Small intestine (tissue), 7 donors: ENCODE measurements around the gene CAMTA1. TPM values are rescaled to one million over a fixed set of nuclear protein-coding genes. Genes with fewer than 3 reads are reported as not detected.

ENCODE experiments used
- DNase-seq, 2 donors: peaks; one replicate each; pipeline versions ENCODE4 v3.0.0 to v3.0.0-alpha.2; 2013
- FAIRE-seq: peaks from 2 replicates; lab custom pipeline; 2012; peaks lifted over from hg19 to GRCh38; lab: Jason Lieb, UNC
- H3K27ac ChIP-seq, 3 donors: one replicate each; pipeline ENCODE4 v1.5.1; 2013; ENCODE audit warnings: low read length in 2 of 3, mild to moderate bottlenecking in 2 of 3, control low read depth in 1 of 3, inconsistent platforms in 1 of 3, low read depth in 1 of 3, moderate library complexity in 1 of 3
- H3K27me3 ChIP-seq, 3 donors: one replicate each; pipeline ENCODE4 v1.6.1; 2013; ENCODE audit warnings: low read length in 3 of 3, inconsistent platforms in 1 of 3; ENCODE audit not compliant: control insufficient read depth in 3 of 3, insufficient read depth in 3 of 3
- H3K36me3 ChIP-seq, 3 donors: one replicate each; pipeline ENCODE4 v1.6.1; 2013; ENCODE audit warnings: low read length in 3 of 3, inconsistent platforms in 1 of 3, low read depth in 1 of 3, mild to moderate bottlenecking in 1 of 3, moderate library complexity in 1 of 3; ENCODE audit not compliant: control insufficient read depth in 3 of 3, insufficient read depth in 2 of 3
- H3K4me1 ChIP-seq, 3 donors: one replicate each; pipeline ENCODE4 v1.6.1; 2013; ENCODE audit warnings: low read length in 2 of 3, inconsistent platforms in 1 of 3, low read depth in 1 of 3, mild to moderate bottlenecking in 1 of 3, moderate library complexity in 1 of 3; ENCODE audit not compliant: control insufficient read depth in 3 of 3, insufficient read depth in 2 of 3
- H3K4me3 ChIP-seq, 3 donors: one replicate each; pipeline ENCODE4 v1.5.1; 2013; ENCODE audit warnings: low read length in 3 of 3, control low read depth in 1 of 3, inconsistent platforms in 1 of 3, low read depth in 1 of 3, mild to moderate bottlenecking in 1 of 3, moderate library complexity in 1 of 3
- H3K9me3 ChIP-seq, 2 donors: one replicate each; pipeline ENCODE4 v1.6.1; 2013; ENCODE audit warnings: low read depth in 1 of 2, low read length in 1 of 2; ENCODE audit not compliant: control insufficient read depth in 2 of 2, insufficient read depth in 1 of 2
- WGBS, 3 donors: extraction: QIAGEN DNeasy Blood & Tissue Kit; methylation state at CpG; one replicate each; pipeline ENCODE4 v1.1.7; 2013; 5-methylcytosine and 5-hydroxymethylcytosine counted together
- polyA plus RNA-seq, 4 donors: library from polyadenylated mRNA; stranded (reverse) in 3 of 4; unstranded in 1 of 4; fragments of 200-250 nt in 3 of 4; fragments of 120-200 nt in 1 of 4; gene quantifications; one replicate each; pipeline versions ENCODE4 v1.2.1 to v1.2.3, GENCODE V29; 2013
- donor health status: healthy with polysubstance abuse.
- donor health status: control.
- donor health status: control.
- donor health status: Bipolar disorder and iron deficiency.
- donor health status: healthy.

The CAMTA1 gene
- polyA plus RNA-seq, 4 donors, result 57.6 to 177 (median 147) TPM

DNA sequence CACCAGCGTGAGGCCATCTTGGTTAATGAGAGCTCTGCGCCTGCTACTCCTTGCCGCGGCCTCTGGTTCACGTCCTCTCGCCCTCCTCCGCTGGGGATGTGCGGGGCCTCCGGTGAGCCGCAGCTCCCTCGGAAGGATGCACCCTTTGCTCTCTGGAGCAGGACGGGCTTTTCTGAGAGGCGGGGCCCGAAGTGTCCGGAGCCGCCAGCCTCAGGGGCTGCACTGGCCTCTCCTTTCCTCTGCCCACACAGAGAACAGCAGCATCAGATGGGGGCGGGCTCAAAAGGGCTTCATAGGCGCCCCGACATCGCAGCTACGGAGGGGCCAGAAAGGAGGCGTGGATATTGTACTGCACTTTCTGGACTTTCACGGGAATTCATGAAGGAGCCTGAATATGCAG is 284.7 kb downstream of the CAMTA1 start:
- peaks cover 0 to 3% (median 2%) of the 10 kb centered on the region in 3 donors for H3K27me3 ChIP-seq
- H3K36me3 ChIP-seq, result no peaks in the 10 kb centered on the region
- H3K9me3 ChIP-seq, result no peaks in the 10 kb centered on the region
- H3K4me3 ChIP-seq, result peak overlapping the region in 1 of 3 donors; percentile 28
- 8 to 10% (median 10%) methylated on average over 23 of the region's 23 CpGs for WGBS, 3 donors
- DNase-seq (no peak), FAIRE-seq (no peak)
- H3K4me1 ChIP-seq, result no peaks in the 10 kb centered on the region
- no peak overlapping the region for H3K27ac ChIP-seq

DNA sequence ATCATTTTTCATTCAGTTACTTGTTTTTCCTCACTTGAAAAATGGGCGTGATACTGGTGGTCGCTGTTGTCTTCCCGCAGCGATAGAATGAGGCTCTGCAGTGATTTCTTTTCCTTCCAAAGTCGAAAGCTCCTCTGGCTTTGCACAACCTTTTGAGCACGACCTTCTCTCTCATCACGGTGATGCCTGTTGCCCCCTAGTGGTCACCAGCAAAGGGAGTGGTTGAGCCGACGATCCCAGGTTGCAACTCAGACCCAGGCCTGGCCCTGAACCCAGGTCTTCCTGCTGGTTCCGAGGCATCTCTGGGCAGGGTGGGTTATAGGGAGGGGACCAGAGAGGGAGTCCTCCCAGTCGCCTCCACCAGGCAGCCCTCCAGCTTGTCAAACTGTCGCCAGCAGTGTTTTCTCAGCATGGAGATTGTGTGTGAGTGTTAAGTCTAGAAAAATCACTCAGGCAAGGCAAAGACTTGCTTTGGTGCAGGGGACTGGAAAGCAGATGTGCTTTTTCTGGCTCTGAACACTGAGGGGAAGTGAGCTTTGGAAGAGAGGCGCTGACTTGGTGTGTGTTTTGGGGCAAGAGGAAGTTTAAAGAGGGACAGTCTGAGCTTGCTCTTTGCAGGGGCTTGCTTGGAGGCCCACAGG is 285.3 kb downstream of the CAMTA1 start:
- no peak for FAIRE-seq

DNA sequence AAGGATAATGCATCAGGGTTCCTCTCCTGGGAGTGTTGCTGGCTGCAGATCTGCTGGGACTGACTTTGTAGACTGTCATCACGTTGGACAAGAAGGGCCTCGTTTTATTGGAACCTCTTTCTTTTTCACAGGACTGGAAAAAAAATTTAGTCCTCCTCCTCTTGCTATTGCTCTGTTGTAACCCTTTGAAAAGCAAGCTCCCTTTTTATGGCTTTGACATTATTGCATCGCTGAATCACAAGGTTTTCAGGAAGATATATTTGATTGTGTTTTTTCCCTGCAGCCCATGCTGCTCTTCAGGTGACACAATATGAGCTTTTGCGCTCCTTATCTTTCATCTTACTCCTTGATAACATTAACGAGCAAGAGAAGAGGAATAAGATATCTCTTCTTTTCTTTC is 290.9 kb downstream of the CAMTA1 start:
- Histone ChIP-seq H3K27me3 (no peaks in the 10 kb centered on the region), H3K27ac (no peak overlapping the region), H3K36me3 (no peaks in the 10 kb centered on the region), H3K4me3 (no peak overlapping the region), H3K9me3 (peaks cover 0 to 19% of the 10 kb centered on the region in 2 donors), H3K4me1 (no peaks in the 10 kb centered on the region)
- WGBS, 3 donors, result 67 to 70% (median 69%) methylated on average over 5 of the region's 5 CpGs
- DNase-seq (no peak), FAIRE-seq (no peak)

More for the DNA sequence above, 285.3 kb downstream of the CAMTA1 start:
- Histone ChIP-seq H3K36me3 (no peaks in the 10 kb centered on the region), H3K9me3 (no peaks in the 10 kb centered on the region), H3K4me3 (peak overlapping the region in 1 of 3 donors; percentile 28), H3K27ac (no peak overlapping the region), H3K27me3 (peaks cover 0 to 3% (median 2%) of the 10 kb centered on the region in 3 donors), H3K4me1 (no peaks in the 10 kb centered on the region)
- WGBS, 3 donors, result 4 to 9% (median 8%) methylated on average over 13 of the region's 13 CpGs
- DNase-seq, result peak; percentile 74

GRCh38 chr1:7076572-7076971 is 291.3 kb downstream of the CAMTA1 start:
- H3K27ac ChIP-seq, result no peak overlapping the region
- H3K27me3 ChIP-seq, result no peaks in the 10 kb centered on the region
- FAIRE-seq (no peak), DNase-seq (no peak)
- H3K4me3 ChIP-seq, result no peak overlapping the region
- H3K4me1 ChIP-seq, result no peaks in the 10 kb centered on the region
- peaks cover 0 to 19% of the 10 kb centered on the region in 2 donors for H3K9me3 ChIP-seq
- WGBS, 3 donors, result 63 to 68% (median 67%) methylated on average over 4 of the region's 4 CpGs
- no peaks in the 10 kb centered on the region for H3K36me3 ChIP-seq

GRCh38 chr1:7077136-7077535 is 291.9 kb downstream of the CAMTA1 start:
- 49 to 53% (median 50%) methylated on average over 4 of the region's 4 CpGs for WGBS, 3 donors
- H3K27me3 ChIP-seq, result no peaks in the 10 kb centered on the region
- no peaks in the 10 kb centered on the region for H3K36me3 ChIP-seq
- no peaks in the 10 kb centered on the region for H3K4me1 ChIP-seq
- peaks cover 0 to 19% of the 10 kb centered on the region in 2 donors for H3K9me3 ChIP-seq
- no peak overlapping the region for H3K4me3 ChIP-seq
- H3K27ac ChIP-seq, result no peak overlapping the region
- FAIRE-seq (no peak), DNase-seq (no peak)

- WGBS, 3 donors, result 73 to 84% (median 81%) methylated on average over 3 of the region's 3 CpGs
- no peaks in the 10 kb centered on the region for H3K36me3 ChIP-seq
- FAIRE-seq, result no peak
These were observed 292.7 kb downstream of the CAMTA1 start for GRCh38 chr1:7077970-7078369.

DNA sequence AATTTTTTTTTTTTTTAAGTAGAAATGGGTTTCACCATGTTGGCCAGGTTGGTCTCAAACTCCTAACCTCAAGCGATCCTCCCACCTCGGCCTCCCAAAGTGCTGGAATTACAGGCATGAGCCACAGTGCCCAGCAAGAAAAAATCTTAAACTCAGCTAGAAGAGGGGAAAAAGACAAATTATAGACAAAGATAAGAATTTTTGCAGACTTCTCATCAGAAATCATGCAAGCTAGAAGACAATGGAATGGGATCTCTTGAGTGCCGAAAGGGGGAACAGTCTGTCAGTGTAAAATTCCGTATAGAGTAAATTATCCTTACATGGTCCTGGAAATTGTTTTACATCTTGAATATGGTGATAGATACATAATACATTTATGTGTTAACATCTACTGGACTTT is 294.4 kb downstream of the CAMTA1 start:
- DNase-seq, result no peak
- H3K4me1 ChIP-seq, result no peaks in the 10 kb centered on the region
- no peaks in the 10 kb centered on the region for H3K36me3 ChIP-seq
- H3K4me3 ChIP-seq, result no peak overlapping the region
- 91 to 93% (median 91%) methylated on average over 4 of the region's 4 CpGs for WGBS, 3 donors
- FAIRE-seq, result no peak
- no peaks in the 10 kb centered on the region for H3K27me3 ChIP-seq
- no peak overlapping the region for H3K27ac ChIP-seq
- H3K9me3 ChIP-seq, result peaks cover 0 to 19% of the 10 kb centered on the region in 2 donors

More at GRCh38 chr1:7077970-7078369, 292.7 kb downstream of the CAMTA1 start:
- no peaks in the 10 kb centered on the region for H3K27me3 ChIP-seq
- DNase-seq, result no peak
- H3K9me3 ChIP-seq, result peaks cover 0 to 19% of the 10 kb centered on the region in 2 donors
- H3K4me1 ChIP-seq, result no peaks in the 10 kb centered on the region
- H3K27ac ChIP-seq, result no peak overlapping the region
- H3K4me3 ChIP-seq, result no peak overlapping the region

DNA sequence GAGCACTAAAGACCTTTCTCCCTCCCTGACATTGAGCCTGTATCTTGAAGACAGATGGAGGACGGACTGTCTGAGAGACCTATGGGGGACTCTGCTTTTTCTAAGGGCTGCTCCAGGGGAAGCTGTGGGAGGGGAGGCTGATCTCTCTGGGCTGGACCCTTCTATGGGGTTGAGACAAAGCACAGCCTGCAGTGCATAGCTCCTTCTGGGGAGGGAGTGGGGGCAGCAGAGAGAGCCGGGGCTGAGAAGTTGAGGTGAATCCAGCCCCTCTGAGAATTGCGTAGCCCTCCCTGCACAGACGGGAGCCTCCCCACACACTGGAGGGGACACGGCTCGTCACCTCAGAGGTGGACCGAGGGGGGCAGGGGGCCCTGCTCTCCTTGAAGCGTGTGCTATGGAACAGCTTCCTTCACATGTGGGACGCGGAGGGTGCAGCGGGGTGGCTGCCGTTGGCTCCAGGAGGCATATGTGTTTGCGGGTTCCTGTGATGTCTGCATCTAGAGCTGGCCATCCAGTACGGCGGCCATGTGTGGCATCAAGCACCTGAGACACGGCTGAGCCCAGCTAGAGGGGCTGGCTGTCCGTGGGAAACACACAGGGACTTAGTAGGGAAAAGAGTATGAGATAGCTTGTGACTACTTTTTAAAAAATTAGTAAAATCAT is 299.1 kb downstream of the CAMTA1 start:
- Histone ChIP-seq H3K27me3 (no peaks in the 10 kb centered on the region), H3K27ac (no peak overlapping the region), H3K4me3 (no peak overlapping the region), H3K4me1 (no peaks in the 10 kb centered on the region), H3K9me3 (peaks cover 0 to 13% of the 10 kb centered on the region in 2 donors), H3K36me3 (no peaks in the 10 kb centered on the region)
- DNase-seq (no peak), FAIRE-seq (no peak)
- 65 to 69% (median 67%) methylated on average over 17 of the region's 17 CpGs for WGBS, 3 donors
